Endodermal cell (in vitro differentiated cells): ENCODE data around the gene RAB33A. TPM values are rescaled to one million over a fixed set of nuclear protein-coding genes. Genes with fewer than 3 reads are reported as not detected.

ENCODE experiments used
- DNase-seq: peaks from one replicate; pipeline ENCODE4 v3.0.0-alpha.2; 2017
- H3K27ac ChIP-seq: 2 replicates; pipeline ENCODE4 v1.5.1; 2013; ENCODE audit warnings: mild to moderate bottlenecking, low read depth, low read length, moderate library complexity
- H3K27me3 ChIP-seq: 2 replicates; pipeline ENCODE4 v1.6.1; 2013; ENCODE audit warnings: mild to moderate bottlenecking, low read length, moderate library complexity; ENCODE audit not compliant: insufficient read depth, control insufficient read depth, poor library complexity, severe bottlenecking
- H3K36me3 ChIP-seq: 2 replicates; pipeline ENCODE4 v1.7.0; 2013; ENCODE audit warnings: mild to moderate bottlenecking, low read length, moderate library complexity; ENCODE audit not compliant: control insufficient read depth, insufficient read depth
- H3K4me1 ChIP-seq: one replicate; pipeline ENCODE4 v1.7.0; 2013; ENCODE audit warnings: low read length; ENCODE audit not compliant: control insufficient read depth, insufficient read depth
- H3K4me3 ChIP-seq: 2 replicates; pipeline ENCODE4 v1.5.1; 2013; ENCODE audit warnings: mild to moderate bottlenecking, low read length, moderate library complexity
- H3K9ac ChIP-seq: 2 replicates; pipeline ENCODE4 v1.6.1; 2013; ENCODE audit warnings: mild to moderate bottlenecking, low read length, moderate library complexity; ENCODE audit not compliant: poor library complexity, severe bottlenecking; ENCODE audit errors: extremely low read depth
- H3K9me3 ChIP-seq: 2 replicates; pipeline ENCODE4 v1.6.1; 2013; ENCODE audit warnings: mild to moderate bottlenecking, low read length, moderate library complexity; ENCODE audit not compliant: control insufficient read depth
- H3K27ac Mint-ChIP-seq: 2 replicates; pipeline ENCODE4 v1.8.0; 2020; ENCODE audit warnings: mixed read lengths
- H3K27me3 Mint-ChIP-seq: 2 replicates; pipeline ENCODE4 v1.8.0; 2021; ENCODE audit warnings: mild to moderate bottlenecking, mixed read lengths; ENCODE audit not compliant: insufficient read depth
- H3K36me3 Mint-ChIP-seq: 2 replicates; pipeline ENCODE4 v1.8.0; 2020; ENCODE audit warnings: low read depth, mixed read lengths
- H3K4me1 Mint-ChIP-seq: 2 replicates; pipeline ENCODE4 v1.8.0; 2020; ENCODE audit warnings: mixed read lengths
- H3K4me3 Mint-ChIP-seq: 2 replicates; pipeline ENCODE4 v1.8.0; 2020; ENCODE audit warnings: mild to moderate bottlenecking, moderate library complexity, mixed read lengths
- H3K9me3 Mint-ChIP-seq: 2 replicates; pipeline ENCODE4 v1.8.0; 2020; ENCODE audit warnings: mild to moderate bottlenecking, mixed read lengths
- WGBS, 2 experiments: methylation state at CpG; one replicate each; pipeline versions ENCODE4 v1.1.5 to v1.1.7; 2013; ENCODE audit warnings: missing lambda C conversion rate in 2 of 2, mixed read lengths in 1 of 2; ENCODE audit not compliant: insufficient coverage in 1 of 2, insufficient read length in 1 of 2; 5-methylcytosine and 5-hydroxymethylcytosine counted together
- total RNA-seq, 2 donors: library from RNA; stranded (reverse); fragmentation: NEBNext Ultra II Directional in 1 of 2; extraction: Animal tissue kit (Norgen Biotek cat#: 25700) in 1 of 2; gene quantifications; 2 replicates in 1 of 2; 3 replicates in 1 of 2; pipeline ENCODE4 v1.2.1, GENCODE V29; 2021
- TF ChIP-seq, protein P1 (sequence below): fragments of 200-600 bp; sonication (generic); conservative IDR thresholded peaks from 2 replicates; pipeline ENCODE4 v1.5.0; 2021; ENCODE audit warnings: antibody characterized with exemption, mild to moderate bottlenecking

RAB33A gene
- total RNA-seq, 2 donors from 2014 or later: not detected

DNA sequence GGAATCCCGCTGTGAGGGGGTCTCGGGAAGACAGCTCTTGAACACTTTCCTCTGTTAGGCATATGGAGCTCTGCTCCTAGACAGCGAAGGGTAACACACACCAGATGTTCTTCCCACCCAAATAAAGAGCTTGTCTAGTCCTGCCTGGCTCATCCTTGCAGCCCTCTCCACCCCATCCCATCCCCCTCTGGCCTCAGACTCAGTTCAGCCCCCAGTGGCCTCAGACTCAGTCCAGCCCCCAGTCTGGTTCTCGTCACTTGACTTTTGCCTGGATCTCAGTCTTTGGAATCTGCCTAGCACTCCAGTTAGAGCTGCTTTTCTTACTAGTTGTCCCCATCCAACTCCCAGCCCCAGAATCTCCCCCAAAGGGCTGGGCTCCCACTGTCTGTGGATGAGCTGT is 14.9 kb downstream of the RAB33A start:
- Mint-ChIP-seq H3K4me3 (no peak overlapping the region), H3K27ac (no peak overlapping the region), H3K27me3 (peaks cover 2% of the 10 kb centered on the region), H3K9me3 (peaks cover 40% of the 10 kb centered on the region), H3K36me3 (no peaks in the 10 kb centered on the region), H3K4me1 (no peaks in the 10 kb centered on the region)
- H3K9me3 ChIP-seq: no peaks in the 10 kb centered on the region
- H3K4me3 ChIP-seq: no peak overlapping the region
- H3K36me3 ChIP-seq: no peaks in the 10 kb centered on the region
- no peaks in the 10 kb centered on the region for H3K27me3 ChIP-seq
- no peak overlapping the region for H3K27ac ChIP-seq
- no peak overlapping the region for H3K9ac ChIP-seq
- no peaks in the 10 kb centered on the region for H3K4me1 ChIP-seq
- WGBS, 2 experiments: 89% methylated on average over 4 of the region's 4 CpGs; no CpG with 5 or more reads in 1 of the 2 experiments
- DNase-seq: no peak
- TF ChIP-seq, protein P1, sequence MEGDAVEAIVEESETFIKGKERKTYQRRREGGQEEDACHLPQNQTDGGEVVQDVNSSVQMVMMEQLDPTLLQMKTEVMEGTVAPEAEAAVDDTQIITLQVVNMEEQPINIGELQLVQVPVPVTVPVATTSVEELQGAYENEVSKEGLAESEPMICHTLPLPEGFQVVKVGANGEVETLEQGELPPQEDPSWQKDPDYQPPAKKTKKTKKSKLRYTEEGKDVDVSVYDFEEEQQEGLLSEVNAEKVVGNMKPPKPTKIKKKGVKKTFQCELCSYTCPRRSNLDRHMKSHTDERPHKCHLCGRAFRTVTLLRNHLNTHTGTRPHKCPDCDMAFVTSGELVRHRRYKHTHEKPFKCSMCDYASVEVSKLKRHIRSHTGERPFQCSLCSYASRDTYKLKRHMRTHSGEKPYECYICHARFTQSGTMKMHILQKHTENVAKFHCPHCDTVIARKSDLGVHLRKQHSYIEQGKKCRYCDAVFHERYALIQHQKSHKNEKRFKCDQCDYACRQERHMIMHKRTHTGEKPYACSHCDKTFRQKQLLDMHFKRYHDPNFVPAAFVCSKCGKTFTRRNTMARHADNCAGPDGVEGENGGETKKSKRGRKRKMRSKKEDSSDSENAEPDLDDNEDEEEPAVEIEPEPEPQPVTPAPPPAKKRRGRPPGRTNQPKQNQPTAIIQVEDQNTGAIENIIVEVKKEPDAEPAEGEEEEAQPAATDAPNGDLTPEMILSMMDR: no peak

DNA sequence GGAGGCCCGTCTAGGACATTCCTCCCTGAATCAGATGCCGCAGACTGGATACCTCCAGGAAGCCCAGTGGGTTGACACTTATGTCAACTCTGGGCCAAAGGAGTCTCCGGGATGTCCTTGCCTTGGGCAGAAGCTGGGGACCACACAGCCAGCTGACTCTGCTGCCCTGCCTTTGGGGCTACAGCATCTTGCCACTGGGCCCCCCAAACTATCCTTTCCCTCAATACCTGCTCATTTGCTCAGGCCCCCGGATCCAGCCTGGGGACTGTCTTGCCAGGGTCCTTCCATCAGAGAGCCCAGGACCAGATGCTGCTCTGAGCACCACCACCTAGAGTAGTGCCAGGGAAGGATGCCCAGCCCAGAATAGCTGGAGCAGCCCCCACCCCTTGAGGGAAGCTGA is 19.0 kb downstream of the RAB33A start:
- no peaks in the 10 kb centered on the region for H3K27me3 Mint-ChIP-seq
- no peaks in the 10 kb centered on the region for H3K9me3 ChIP-seq
- no peaks in the 10 kb centered on the region for H3K36me3 Mint-ChIP-seq
- H3K4me1 ChIP-seq: peaks cover 7% of the 10 kb centered on the region
- H3K4me1 Mint-ChIP-seq: peaks cover 8% of the 10 kb centered on the region
- no peaks in the 10 kb centered on the region for H3K27me3 ChIP-seq
- TF ChIP-seq, protein P1: no peak
- H3K4me3 Mint-ChIP-seq: no peak overlapping the region
- H3K36me3 ChIP-seq: no peaks in the 10 kb centered on the region
- no peak overlapping the region for H3K27ac ChIP-seq
- no peak overlapping the region for H3K27ac Mint-ChIP-seq
- H3K4me3 ChIP-seq: no peak overlapping the region
- DNase-seq: no peak
- 89% methylated on average over 4 of the region's 4 CpGs; no CpG with 5 or more reads in 1 of the 2 experiments for whole genome bisulfite sequencing, 2 experiments
- H3K9ac ChIP-seq: no peak overlapping the region
- peaks cover 34% of the 10 kb centered on the region for H3K9me3 Mint-ChIP-seq

DNA sequence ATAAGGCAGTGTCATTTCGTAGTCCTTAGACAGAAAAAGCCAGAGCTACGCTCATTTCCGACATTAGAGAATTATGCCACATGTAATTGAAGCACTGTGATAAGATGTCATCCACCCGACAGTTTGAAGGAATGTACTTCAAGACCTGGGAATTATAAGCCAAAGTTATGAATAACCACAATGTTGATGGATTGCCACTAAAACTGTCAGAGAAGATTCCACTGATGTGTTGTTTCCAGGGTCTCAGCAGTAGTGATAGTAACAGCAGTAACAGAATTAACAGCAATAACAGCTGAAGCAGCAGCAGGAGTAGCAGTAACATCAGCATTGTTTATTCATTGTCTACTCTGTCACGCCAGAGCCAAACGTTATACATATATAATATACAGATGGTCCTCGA is 24.7 kb downstream of the RAB33A start:
- Histone ChIP-seq H3K9me3 (no peaks in the 10 kb centered on the region), H3K9ac (no peak overlapping the region), H3K4me1 (peaks cover 7% of the 10 kb centered on the region), H3K27me3 (no peaks in the 10 kb centered on the region), H3K27ac (no peak overlapping the region), H3K36me3 (peaks cover 3% of the 10 kb centered on the region), H3K4me3 (no peak overlapping the region)
- no peak for DNase-seq
- Mint-ChIP-seq H3K4me3 (no peak overlapping the region), H3K27me3 (no peaks in the 10 kb centered on the region), H3K9me3 (peaks cover 22% of the 10 kb centered on the region), H3K27ac (no peak overlapping the region), H3K4me1 (peaks cover 8% of the 10 kb centered on the region), H3K36me3 (peaks cover 7% of the 10 kb centered on the region)
- 80 to 97% methylated on average over 1 to 4 of the region's 7 CpGs for WGBS, 2 experiments
- TF ChIP-seq, protein P1: no peak
